Karpas-422 (cell line): Measurements from ENCODE around the gene ERC2. TPM values are rescaled to one million over a fixed set of nuclear protein-coding genes. Genes with fewer than 3 reads are reported as not detected.
"Not testable (repeated sequence)": the region's sequence is repeated elsewhere in the genome, so short reads cannot be mapped to it uniquely, and the experiment has no call there.

Experiments
- DNase-seq: peaks from one replicate; pipeline ENCODE4 v3.0.0-alpha.2; 2015
- H2AFZ ChIP-seq: fragments of 200-600 bp; sonication (generic); 2 replicates; pipeline ENCODE4 v1.6.1; 2014; ENCODE audit warnings: antibody characterized with exemption, low read length, mixed read lengths
- H3K27ac ChIP-seq: fragments of 200-600 bp; sonication (generic); 2 replicates; pipeline ENCODE4 v1.5.1; 2014; ENCODE audit warnings: mild to moderate bottlenecking, low read length, moderate library complexity
- H3K27me3 ChIP-seq: fragments of 200-600 bp; sonication (generic); 2 replicates; pipeline ENCODE4 v1.6.1; 2014; ENCODE audit warnings: low read length, mixed read lengths
- H3K36me3 ChIP-seq: fragments of 200-600 bp; sonication (generic); 2 replicates; pipeline ENCODE4 v1.6.1; 2014; ENCODE audit warnings: low read length, mixed read lengths; ENCODE audit not compliant: insufficient read depth
- H3K4me1 ChIP-seq: fragments of 200-600 bp; sonication (generic); 2 replicates; pipeline ENCODE4 v1.6.1; 2014; ENCODE audit warnings: mild to moderate bottlenecking, low read length, mixed read lengths
- H3K4me2 ChIP-seq: fragments of 200-600 bp; sonication (generic); 2 replicates; pipeline ENCODE4 v1.6.1; 2014; ENCODE audit warnings: low read length, low read depth, mild to moderate bottlenecking; ENCODE audit not compliant: poor library complexity, severe bottlenecking
- H3K4me3 ChIP-seq: fragments of 200-600 bp; sonication (generic); 2 replicates; pipeline ENCODE4 v1.5.1; 2014; ENCODE audit warnings: mild to moderate bottlenecking, antibody characterized with exemption, low read length, mixed read lengths
- H3K79me2 ChIP-seq: fragments of 200-600 bp; sonication (generic); 2 replicates; pipeline ENCODE4 v1.6.1; 2014; ENCODE audit warnings: mild to moderate bottlenecking, low read length, mixed read lengths
- H3K9ac ChIP-seq: fragments of 200-600 bp; sonication (generic); 2 replicates; pipeline ENCODE4 v1.6.0; 2014; ENCODE audit warnings: low read length
- H3K9me2 ChIP-seq: fragments of 200-600 bp; sonication (generic), shearing (Covaris generic); replicated peaks from 2 replicates; pipeline ENCODE4 v1.6.0; 2014; ENCODE audit warnings: mild to moderate bottlenecking, low read length, moderate library complexity; ENCODE audit not compliant: insufficient read depth
- H3K9me3 ChIP-seq: fragments of 300-700, 200-600 bp; sonication (generic); 2 replicates; pipeline ENCODE4 v1.6.1; 2014; ENCODE audit warnings: low read length, mixed read lengths
- H4K20me1 ChIP-seq: fragments of 200-600 bp; sonication (generic); 2 replicates; pipeline ENCODE4 v1.6.1; 2014; ENCODE audit warnings: mild to moderate bottlenecking, antibody characterized with exemption, low read length, low read depth; ENCODE audit not compliant: insufficient read depth
- total RNA-seq: library from RNA; depleted of rRNA; stranded (reverse); fragments of >200 nt; shearing (Covaris generic); gene quantifications from 2 replicates; pipeline ENCODE4 v1.2.3, GENCODE V29; 2014; ENCODE audit warnings: low replicate concordance

ERC2 gene
- total RNA-seq, 1 experiment from 2014 or later = 3.7 TPM

DNA sequence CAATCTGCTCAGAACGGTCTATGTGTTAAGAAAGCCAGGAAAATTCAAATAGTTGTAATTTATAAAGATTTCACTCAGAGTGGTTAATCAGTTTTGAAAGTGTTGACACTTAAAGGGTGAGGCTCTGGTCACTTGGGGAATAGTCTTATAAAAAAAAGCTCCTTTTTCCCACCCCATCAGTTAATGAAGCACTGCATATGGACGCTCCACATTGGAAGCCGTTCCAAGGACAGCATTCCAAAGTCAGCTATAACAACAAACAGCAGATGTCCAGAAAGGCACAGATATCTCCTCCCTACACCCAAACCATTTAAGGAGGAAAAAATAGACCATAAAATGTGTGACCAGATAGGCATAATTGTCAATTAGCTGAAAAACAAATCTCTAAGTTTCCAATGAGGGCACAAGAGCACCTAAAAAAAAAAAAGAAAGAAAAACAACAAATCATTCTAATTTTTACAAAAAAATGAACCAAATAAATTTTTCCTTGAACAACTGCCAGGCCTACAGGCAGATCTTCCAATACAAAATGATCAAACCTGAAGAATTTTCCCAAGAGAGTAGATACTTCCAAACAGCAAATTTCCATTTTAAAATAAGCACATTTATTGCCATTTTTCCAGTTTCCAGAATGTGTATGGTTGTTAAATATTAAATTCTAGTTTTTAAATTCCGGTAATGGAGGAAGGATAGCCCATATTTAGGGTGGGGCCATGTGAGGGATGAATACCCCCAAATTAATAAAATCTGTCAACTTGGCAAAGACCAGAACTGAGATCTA lies 198.3 kb downstream of the ERC2 start:
- no peaks in the 10 kb centered on the region for H3K9me3 ChIP-seq
- H3K9me2 ChIP-seq = no peaks in the 10 kb centered on the region
- no peak overlapping the region for H3K27ac ChIP-seq
- no peaks in the 10 kb centered on the region for H3K36me3 ChIP-seq
- no peak overlapping the region for H3K9ac ChIP-seq
- no peaks in the 10 kb centered on the region for H4K20me1 ChIP-seq
- H3K4me3 ChIP-seq = no peak overlapping the region
- H3K27me3 ChIP-seq = no peaks in the 10 kb centered on the region
- no peak overlapping the region for H3K4me2 ChIP-seq
- no peaks in the 10 kb centered on the region for H3K4me1 ChIP-seq
- no peak for DNase-seq
- H2AFZ ChIP-seq = no peak overlapping the region
- H3K79me2 ChIP-seq = no peaks in the 10 kb centered on the region

DNA sequence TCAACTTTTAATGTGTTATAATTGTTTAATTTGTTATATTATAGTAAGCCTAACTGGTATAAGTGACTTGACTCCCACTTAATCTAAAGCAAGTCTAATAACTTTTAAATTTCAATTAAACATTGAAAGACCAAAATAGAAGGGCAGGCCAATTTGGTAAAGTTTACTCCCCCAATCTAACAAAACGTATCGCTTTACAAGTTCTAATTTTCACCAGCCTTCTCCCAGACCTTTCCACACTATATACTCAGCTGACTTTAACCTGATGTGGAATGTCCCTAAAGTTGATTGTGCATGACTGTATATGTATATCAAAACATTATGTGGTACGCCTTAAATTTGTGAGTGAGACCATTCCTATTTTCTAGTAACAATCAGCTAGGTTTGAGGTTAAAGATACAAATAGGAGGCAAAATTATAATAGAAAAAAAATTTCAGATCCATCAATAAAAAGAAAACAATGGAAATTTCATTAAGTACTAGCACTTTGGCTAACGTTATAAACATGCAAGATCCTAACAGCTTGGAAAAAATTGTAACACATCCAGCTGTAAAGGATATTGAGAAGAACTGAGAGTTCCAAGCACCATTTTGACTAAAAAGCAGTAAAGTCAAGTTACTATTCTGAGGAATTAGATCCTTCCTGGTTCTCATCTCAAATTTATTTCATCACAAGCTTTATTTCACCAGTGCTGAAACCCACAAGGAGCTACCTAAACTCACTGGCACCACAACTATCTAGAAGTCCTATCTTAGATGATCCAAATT lies 199.5 kb downstream of the ERC2 start:
- H3K4me1 ChIP-seq = no peaks in the 10 kb centered on the region
- H3K27ac ChIP-seq = no peak overlapping the region
- H3K9ac ChIP-seq = no peak overlapping the region
- no peaks in the 10 kb centered on the region for H4K20me1 ChIP-seq
- no peak overlapping the region for H2AFZ ChIP-seq
- H3K27me3 ChIP-seq = no peaks in the 10 kb centered on the region
- H3K79me2 ChIP-seq = no peaks in the 10 kb centered on the region
- H3K4me3 ChIP-seq = no peak overlapping the region
- H3K36me3 ChIP-seq = no peaks in the 10 kb centered on the region
- DNase-seq = no peak
- no peaks in the 10 kb centered on the region for H3K9me3 ChIP-seq
- no peaks in the 10 kb centered on the region for H3K9me2 ChIP-seq
- no peak overlapping the region for H3K4me2 ChIP-seq

DNA sequence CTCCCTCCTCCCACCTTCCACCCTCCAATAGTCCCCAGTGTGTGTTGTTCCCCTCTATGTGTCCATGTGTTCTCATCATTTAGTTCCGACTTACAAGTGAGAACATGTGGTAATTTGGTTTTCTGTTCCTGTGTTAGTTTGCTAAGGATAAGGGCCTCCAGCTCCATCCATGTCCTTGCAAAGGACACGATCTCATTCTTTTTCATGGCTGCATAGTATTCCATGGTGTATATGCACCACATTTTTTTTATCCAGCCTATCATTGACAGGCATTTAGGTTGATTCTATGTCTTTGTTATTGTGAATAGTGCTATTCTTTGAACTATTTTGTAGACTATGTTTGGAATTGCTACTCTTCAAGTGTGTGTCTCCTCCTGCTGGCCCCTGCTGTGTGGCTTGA lies 206.4 kb downstream of the ERC2 start:
- H2AFZ ChIP-seq, H3K4me3 ChIP-seq, H3K4me2 ChIP-seq, H3K9ac ChIP-seq, H3K27ac ChIP-seq, H3K9me3 ChIP-seq, DNase-seq, H4K20me1 ChIP-seq, H3K36me3 ChIP-seq, H3K4me1 ChIP-seq, H3K9me2 ChIP-seq, H3K27me3 ChIP-seq, H3K79me2 ChIP-seq: not testable (repeated sequence)

DNA sequence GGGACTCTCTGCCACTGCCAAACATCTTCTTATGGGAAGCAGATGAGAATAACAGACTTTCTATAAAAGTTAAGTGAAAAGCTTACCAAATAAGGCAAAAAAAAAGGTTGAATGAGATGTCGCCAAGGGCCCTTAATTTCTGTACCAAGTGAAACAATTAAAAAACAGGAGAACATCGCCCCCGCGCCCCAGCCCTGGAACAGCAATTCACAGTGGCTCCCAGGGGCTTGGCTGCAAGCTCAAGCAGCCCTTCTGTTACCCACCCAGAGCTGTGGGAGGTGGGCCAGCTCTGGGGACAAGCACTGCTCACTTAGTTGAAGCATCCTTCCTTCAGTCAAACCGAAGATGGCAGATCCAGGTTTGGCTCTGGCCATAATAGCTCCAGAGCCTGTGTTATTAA lies 208.0 kb downstream of the ERC2 start:
- DNase-seq = no peak
- H3K36me3 ChIP-seq = no peaks in the 10 kb centered on the region
- H3K4me2 ChIP-seq = no peak overlapping the region
- no peak overlapping the region for H3K27ac ChIP-seq
- no peak overlapping the region for H3K4me3 ChIP-seq
- no peaks in the 10 kb centered on the region for H3K4me1 ChIP-seq
- H3K9me2 ChIP-seq = no peaks in the 10 kb centered on the region
- H4K20me1 ChIP-seq = no peaks in the 10 kb centered on the region
- H3K9me3 ChIP-seq = no peaks in the 10 kb centered on the region
- H3K79me2 ChIP-seq = no peaks in the 10 kb centered on the region
- H3K27me3 ChIP-seq = no peaks in the 10 kb centered on the region
- H2AFZ ChIP-seq = no peak overlapping the region
- no peak overlapping the region for H3K9ac ChIP-seq

DNA sequence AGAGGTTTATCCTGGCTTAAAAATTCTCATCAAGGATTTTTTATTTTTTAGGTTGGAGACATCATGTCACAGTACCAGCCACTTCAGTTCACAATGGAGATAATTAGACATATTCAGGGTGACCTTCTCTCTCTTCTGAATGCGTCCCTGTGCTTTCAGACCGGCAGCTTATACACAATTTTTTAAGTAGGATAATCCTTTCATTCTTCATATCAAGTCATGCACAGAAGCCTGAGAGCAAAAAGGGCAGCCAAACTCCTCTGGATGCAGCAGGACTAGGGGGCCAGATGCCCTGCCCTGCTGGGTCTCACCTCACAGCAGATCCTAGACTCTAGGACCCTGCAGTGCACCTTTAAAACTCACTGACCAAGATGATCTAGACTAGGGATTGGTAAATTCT lies 210.4 kb downstream of the ERC2 start:
- Histone ChIP-seq H3K27ac (no peak overlapping the region), H4K20me1 (no peaks in the 10 kb centered on the region), H3K9me2 (no peaks in the 10 kb centered on the region), H2AFZ (no peak overlapping the region), H3K9me3 (no peaks in the 10 kb centered on the region), H3K36me3 (no peaks in the 10 kb centered on the region), H3K79me2 (no peaks in the 10 kb centered on the region), H3K4me2 (no peak overlapping the region), H3K4me1 (no peaks in the 10 kb centered on the region), H3K4me3 (no peak overlapping the region), H3K27me3 (no peaks in the 10 kb centered on the region), H3K9ac (no peak overlapping the region)
- no peak for DNase-seq

DNA sequence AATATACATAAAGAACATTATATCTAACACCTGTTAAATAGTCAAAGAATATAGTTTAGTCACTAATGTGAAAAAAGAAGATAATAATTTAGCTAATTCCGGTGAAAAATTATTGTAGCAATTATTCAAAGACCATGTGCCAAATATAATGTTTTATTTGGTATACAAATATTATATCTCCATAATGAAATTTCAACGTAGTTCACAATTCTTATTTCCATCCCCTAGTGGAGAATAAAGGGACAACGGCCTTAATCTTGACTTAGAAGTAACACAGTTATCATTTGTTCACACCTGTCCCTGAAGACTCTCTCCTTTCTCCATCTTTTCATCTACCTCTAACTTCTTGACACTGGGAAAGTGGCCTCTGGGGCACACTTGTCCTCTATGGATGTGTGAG lies 213.4 kb downstream of the ERC2 start:
- H4K20me1 ChIP-seq = no peaks in the 10 kb centered on the region
- no peak overlapping the region for H3K4me3 ChIP-seq
- H3K79me2 ChIP-seq = no peaks in the 10 kb centered on the region
- H3K27me3 ChIP-seq = no peaks in the 10 kb centered on the region
- H2AFZ ChIP-seq = no peak overlapping the region
- no peaks in the 10 kb centered on the region for H3K4me1 ChIP-seq
- H3K27ac ChIP-seq = no peak overlapping the region
- H3K36me3 ChIP-seq = no peaks in the 10 kb centered on the region
- no peaks in the 10 kb centered on the region for H3K9me2 ChIP-seq
- peak; percentile 64 for DNase-seq
- H3K9ac ChIP-seq = no peak overlapping the region
- H3K4me2 ChIP-seq = no peak overlapping the region
- no peaks in the 10 kb centered on the region for H3K9me3 ChIP-seq

DNA sequence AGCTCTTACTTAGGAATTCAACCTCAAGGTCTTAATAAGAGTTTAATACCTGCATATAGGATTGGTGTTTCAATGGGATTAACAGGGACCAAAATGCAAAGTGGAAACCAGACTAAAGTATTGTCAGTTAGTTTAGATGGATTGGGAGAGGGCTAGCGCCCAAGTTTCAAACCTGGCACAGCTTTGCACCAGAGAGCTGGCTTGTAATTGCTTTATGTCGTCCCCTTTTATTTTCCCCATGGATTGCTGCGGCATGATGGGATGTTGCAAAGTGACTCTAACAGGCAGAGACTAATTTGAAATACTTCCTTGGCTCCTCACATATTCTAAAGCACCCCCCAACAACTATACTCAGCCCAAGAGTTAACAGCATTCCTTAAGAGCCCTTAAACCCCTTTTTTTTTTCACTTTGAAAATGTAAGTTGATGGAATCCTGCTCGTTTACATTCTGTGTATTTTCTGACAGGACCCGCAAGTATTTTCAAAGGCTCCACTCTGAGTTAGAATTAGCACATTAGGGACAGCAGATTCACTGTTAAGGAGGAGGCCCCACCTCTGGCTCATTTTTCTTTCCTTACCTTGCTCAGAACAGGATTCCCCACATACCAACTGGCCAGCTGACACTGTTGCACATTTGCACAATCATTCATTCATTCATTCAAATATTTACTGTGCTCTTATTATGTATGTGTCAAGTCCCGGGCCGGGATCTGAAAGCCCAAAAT lies 214.2 kb downstream of the ERC2 start:
- Histone ChIP-seq H3K9me2 (no peaks in the 10 kb centered on the region), H3K4me3 (no peak overlapping the region), H3K9me3 (no peaks in the 10 kb centered on the region), H3K36me3 (no peaks in the 10 kb centered on the region), H3K79me2 (no peaks in the 10 kb centered on the region), H4K20me1 (no peaks in the 10 kb centered on the region), H2AFZ (no peak overlapping the region), H3K4me2 (no peak overlapping the region), H3K4me1 (no peaks in the 10 kb centered on the region), H3K27me3 (no peaks in the 10 kb centered on the region), H3K9ac (no peak overlapping the region), H3K27ac (no peak overlapping the region)
- DNase-seq = no peak

DNA sequence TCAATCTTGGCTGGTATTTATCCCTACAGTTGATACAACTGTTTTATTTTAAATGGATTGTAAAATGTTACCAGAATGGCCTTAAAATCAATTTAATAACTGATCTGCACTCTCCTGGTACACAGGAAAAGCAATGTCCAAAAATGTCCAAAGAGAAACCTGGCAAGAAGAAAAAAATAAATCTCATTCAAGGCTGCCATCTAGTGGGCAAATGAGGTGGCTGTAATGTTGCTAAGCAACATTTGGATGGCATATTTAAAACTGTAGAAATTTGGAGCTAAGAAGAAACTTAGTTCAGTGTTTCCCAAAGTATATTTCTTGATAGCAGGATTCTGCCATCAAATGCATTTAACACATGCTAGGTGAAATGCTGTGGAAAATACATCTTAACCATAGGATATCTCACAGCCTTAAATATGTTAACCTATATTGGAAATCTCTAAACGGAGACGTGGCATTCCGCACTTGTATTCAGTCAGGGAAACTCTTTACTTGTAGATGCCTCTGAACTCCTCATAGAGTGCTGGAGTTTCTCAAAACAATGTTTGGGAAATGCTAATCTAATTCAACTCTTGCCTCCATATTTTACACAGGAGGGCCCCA lies 216.8 kb downstream of the ERC2 start:
- no peaks in the 10 kb centered on the region for H3K79me2 ChIP-seq
- H3K27ac ChIP-seq = no peak overlapping the region
- H3K27me3 ChIP-seq = no peaks in the 10 kb centered on the region
- H3K9me3 ChIP-seq = no peaks in the 10 kb centered on the region
- H3K4me3 ChIP-seq = no peak overlapping the region
- DNase-seq = peak; percentile 80
- H2AFZ ChIP-seq = no peak overlapping the region
- no peak overlapping the region for H3K4me2 ChIP-seq
- H4K20me1 ChIP-seq = no peaks in the 10 kb centered on the region
- H3K36me3 ChIP-seq = no peaks in the 10 kb centered on the region
- no peak overlapping the region for H3K9ac ChIP-seq
- no peaks in the 10 kb centered on the region for H3K9me2 ChIP-seq
- no peaks in the 10 kb centered on the region for H3K4me1 ChIP-seq
